ENCODE data around the gene LAMB3. TPM values are rescaled to one million over a fixed set of nuclear protein-coding genes. Genes with fewer than 3 reads are reported as not detected.

The LAMB3 gene
- total RNA-seq, 1 experiment from 2014 or later = 0.85 TPM

DNA sequence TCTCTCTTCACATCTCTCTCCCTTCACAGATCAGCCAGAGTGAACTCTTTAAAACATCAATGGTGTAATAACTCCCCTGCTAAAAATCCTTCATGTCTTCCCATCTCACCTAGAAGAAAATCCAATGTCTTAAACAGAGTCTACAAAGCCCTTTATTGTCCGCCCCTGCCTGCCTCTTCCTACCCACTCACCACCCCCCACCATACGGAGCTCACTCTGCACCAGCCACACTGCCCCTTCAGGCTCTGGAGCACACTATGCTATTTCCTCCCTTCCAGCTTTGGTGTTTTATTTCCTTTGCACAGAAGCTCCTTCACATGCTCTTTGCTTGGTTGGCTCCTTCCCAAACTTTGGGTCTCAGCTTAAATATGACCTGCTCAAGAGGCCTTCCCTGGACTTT is 58.5 kb downstream of the LAMB3 start:
- Mint-ChIP-seq H3K36me3 (no peaks in the 10 kb centered on the region), H3K9me3 (no peaks in the 10 kb centered on the region), H3K27ac (no peak overlapping the region), H3K4me3 (no peak overlapping the region), H3K27me3 (ENCODE audit: low read depth) (no peaks in the 10 kb centered on the region), H3K4me1 (no peaks in the 10 kb centered on the region)
- POLR2A ChIA-PET = no interaction called here
- CTCF ChIA-PET = interaction anchor here (0.5 to 5.2 kb wide), 9 partner anchors 10 to 213 kb away, joined by 3 to 76 read pairs (median 4); partner anchors contain the start of gene CAMK1G
- TF ChIP-seq, protein P1, sequence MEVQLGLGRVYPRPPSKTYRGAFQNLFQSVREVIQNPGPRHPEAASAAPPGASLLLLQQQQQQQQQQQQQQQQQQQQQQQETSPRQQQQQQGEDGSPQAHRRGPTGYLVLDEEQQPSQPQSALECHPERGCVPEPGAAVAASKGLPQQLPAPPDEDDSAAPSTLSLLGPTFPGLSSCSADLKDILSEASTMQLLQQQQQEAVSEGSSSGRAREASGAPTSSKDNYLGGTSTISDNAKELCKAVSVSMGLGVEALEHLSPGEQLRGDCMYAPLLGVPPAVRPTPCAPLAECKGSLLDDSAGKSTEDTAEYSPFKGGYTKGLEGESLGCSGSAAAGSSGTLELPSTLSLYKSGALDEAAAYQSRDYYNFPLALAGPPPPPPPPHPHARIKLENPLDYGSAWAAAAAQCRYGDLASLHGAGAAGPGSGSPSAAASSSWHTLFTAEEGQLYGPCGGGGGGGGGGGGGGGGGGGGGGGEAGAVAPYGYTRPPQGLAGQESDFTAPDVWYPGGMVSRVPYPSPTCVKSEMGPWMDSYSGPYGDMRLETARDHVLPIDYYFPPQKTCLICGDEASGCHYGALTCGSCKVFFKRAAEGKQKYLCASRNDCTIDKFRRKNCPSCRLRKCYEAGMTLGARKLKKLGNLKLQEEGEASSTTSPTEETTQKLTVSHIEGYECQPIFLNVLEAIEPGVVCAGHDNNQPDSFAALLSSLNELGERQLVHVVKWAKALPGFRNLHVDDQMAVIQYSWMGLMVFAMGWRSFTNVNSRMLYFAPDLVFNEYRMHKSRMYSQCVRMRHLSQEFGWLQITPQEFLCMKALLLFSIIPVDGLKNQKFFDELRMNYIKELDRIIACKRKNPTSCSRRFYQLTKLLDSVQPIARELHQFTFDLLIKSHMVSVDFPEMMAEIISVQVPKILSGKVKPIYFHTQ (CRISPR knock-in tag; IDR thresholded peaks at IDR 0.05) = no peak
- DNase-seq (ENCODE audit: low spot score) = no peak
- ATAC-seq = peak; percentile 25; the same call in 1 of the 2 replicates

DNA sequence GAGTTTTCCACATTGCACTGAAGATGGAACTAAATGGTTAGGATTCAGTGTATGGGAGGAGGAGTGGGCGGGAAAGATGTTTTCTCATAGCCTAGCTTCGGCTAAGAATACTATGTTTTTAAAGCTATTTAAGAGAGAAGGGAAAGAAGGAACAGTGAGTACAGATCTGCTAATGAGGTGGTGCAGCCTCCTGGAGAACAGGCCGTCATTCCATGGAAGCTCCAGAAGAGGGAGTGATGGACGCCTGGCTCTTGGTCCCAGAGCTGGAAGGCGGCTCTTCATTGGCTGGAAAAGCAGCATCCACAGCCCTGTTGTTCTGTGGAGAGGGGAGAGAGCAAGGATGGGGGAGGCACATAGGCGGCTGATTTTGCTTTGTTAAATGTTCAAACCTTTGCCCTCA is 61.8 kb downstream of the LAMB3 start:
- Mint-ChIP-seq H3K36me3 (no peaks in the 10 kb centered on the region), H3K4me1 (no peaks in the 10 kb centered on the region; the same call in 1 of the 2 replicates), H3K27me3 (ENCODE audit: low read depth) (no peaks in the 10 kb centered on the region; the same call in 1 of the 2 replicates), H3K4me3 (no peak overlapping the region), H3K9me3 (peaks cover 6% of the 10 kb centered on the region), H3K27ac (no peak overlapping the region)
- DNase-seq (ENCODE audit: low spot score) (peak; percentile 54), ATAC-seq (peak; percentile 94)
- POLR2A ChIA-PET = interaction anchor here (0.7 kb wide), 1 partner anchor 83 kb away, joined by 3 read pairs; no protein-coding TSS in a partner anchor
- TF ChIP-seq, protein P2, sequence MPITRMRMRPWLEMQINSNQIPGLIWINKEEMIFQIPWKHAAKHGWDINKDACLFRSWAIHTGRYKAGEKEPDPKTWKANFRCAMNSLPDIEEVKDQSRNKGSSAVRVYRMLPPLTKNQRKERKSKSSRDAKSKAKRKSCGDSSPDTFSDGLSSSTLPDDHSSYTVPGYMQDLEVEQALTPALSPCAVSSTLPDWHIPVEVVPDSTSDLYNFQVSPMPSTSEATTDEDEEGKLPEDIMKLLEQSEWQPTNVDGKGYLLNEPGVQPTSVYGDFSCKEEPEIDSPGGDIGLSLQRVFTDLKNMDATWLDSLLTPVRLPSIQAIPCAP (CRISPR knock-in tag; IDR thresholded peaks at IDR 0.05) = no peak
- TF ChIP-seq, protein P3, sequence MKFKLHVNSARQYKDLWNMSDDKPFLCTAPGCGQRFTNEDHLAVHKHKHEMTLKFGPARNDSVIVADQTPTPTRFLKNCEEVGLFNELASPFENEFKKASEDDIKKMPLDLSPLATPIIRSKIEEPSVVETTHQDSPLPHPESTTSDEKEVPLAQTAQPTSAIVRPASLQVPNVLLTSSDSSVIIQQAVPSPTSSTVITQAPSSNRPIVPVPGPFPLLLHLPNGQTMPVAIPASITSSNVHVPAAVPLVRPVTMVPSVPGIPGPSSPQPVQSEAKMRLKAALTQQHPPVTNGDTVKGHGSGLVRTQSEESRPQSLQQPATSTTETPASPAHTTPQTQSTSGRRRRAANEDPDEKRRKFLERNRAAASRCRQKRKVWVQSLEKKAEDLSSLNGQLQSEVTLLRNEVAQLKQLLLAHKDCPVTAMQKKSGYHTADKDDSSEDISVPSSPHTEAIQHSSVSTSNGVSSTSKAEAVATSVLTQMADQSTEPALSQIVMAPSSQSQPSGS (CRISPR knock-in tag; IDR thresholded peaks at IDR 0.05; ENCODE audit: borderline replicate concordance, low read depth) = no peak
- CTCF ChIA-PET = interaction anchor here (0.5 to 5.2 kb wide), 29 partner anchors 10 to 250 kb away, joined by 3 to 76 read pairs (median 4); partner anchors contain the start of genes G0S2 and LAMB3

DNA sequence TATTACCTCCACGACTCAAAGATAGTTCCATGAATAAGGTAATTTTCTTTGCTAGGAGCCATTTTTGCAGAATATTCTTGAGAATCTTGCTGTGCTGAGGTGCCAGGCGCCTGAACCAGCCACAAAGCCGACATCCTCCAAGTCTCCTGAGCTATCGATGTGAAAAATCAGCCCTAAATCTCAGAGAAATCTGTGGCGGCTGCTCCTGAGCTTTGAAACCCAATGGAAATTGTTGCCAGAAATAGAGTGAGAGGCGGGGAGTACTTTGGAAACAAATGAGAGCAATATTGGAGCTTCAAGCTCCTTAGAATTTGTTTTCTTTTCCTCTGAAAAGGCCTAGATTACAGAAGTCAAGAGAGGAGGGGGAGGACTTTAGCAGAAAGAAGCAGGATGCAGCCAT is 62.4 kb downstream of the LAMB3 start:
- DNase-seq (ENCODE audit: low spot score) = no peak
- Mint-ChIP-seq H3K9me3 (peaks cover 6% of the 10 kb centered on the region), H3K27me3 (ENCODE audit: low read depth) (no peaks in the 10 kb centered on the region; the same call in 1 of the 2 replicates), H3K4me3 (no peak overlapping the region), H3K36me3 (no peaks in the 10 kb centered on the region), H3K27ac (no peak overlapping the region), H3K4me1 (no peaks in the 10 kb centered on the region; the same call in 1 of the 2 replicates)
- POLR2A ChIA-PET = interaction anchor here (0.7 kb wide), 2 partner anchors 28 to 83 kb away, joined by 3 read pairs; no protein-coding TSS in a partner anchor
- ATAC-seq = no peak
- CTCF ChIA-PET = interaction anchor here (0.5 to 5.2 kb wide), 26 partner anchors 10 to 1338 kb away, joined by 3 to 76 read pairs (median 4); partner anchors contain the start of genes G0S2 and LAMB3
- TF ChIP-seq FOXJ3 (CRISPR knock-in tag; IDR thresholded peaks at IDR 0.05; ENCODE audit: borderline replicate concordance) = no peak
- TF ChIP-seq, protein P4, sequence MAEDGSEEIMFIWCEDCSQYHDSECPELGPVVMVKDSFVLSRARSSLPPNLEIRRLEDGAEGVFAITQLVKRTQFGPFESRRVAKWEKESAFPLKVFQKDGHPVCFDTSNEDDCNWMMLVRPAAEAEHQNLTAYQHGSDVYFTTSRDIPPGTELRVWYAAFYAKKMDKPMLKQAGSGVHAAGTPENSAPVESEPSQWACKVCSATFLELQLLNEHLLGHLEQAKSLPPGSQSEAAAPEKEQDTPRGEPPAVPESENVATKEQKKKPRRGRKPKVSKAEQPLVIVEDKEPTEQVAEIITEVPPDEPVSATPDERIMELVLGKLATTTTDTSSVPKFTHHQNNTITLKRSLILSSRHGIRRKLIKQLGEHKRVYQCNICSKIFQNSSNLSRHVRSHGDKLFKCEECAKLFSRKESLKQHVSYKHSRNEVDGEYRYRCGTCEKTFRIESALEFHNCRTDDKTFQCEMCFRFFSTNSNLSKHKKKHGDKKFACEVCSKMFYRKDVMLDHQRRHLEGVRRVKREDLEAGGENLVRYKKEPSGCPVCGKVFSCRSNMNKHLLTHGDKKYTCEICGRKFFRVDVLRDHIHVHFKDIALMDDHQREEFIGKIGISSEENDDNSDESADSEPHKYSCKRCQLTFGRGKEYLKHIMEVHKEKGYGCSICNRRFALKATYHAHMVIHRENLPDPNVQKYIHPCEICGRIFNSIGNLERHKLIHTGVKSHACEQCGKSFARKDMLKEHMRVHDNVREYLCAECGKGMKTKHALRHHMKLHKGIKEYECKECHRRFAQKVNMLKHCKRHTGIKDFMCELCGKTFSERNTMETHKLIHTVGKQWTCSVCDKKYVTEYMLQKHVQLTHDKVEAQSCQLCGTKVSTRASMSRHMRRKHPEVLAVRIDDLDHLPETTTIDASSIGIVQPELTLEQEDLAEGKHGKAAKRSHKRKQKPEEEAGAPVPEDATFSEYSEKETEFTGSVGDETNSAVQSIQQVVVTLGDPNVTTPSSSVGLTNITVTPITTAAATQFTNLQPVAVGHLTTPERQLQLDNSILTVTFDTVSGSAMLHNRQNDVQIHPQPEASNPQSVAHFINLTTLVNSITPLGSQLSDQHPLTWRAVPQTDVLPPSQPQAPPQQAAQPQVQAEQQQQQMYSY (CRISPR knock-in tag; IDR thresholded peaks at IDR 0.05) = no peak
- TF ChIP-seq CREM (CRISPR knock-in tag; IDR thresholded peaks at IDR 0.05) = no peak
- TF ChIP-seq ZNF416 (CRISPR knock-in tag; IDR thresholded peaks at IDR 0.05) = no peak
- TF ChIP-seq, protein P5, sequence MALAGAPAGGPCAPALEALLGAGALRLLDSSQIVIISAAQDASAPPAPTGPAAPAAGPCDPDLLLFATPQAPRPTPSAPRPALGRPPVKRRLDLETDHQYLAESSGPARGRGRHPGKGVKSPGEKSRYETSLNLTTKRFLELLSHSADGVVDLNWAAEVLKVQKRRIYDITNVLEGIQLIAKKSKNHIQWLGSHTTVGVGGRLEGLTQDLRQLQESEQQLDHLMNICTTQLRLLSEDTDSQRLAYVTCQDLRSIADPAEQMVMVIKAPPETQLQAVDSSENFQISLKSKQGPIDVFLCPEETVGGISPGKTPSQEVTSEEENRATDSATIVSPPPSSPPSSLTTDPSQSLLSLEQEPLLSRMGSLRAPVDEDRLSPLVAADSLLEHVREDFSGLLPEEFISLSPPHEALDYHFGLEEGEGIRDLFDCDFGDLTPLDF (CRISPR knock-in tag; IDR thresholded peaks at IDR 0.05) = no peak
- TF ChIP-seq, protein P6, sequence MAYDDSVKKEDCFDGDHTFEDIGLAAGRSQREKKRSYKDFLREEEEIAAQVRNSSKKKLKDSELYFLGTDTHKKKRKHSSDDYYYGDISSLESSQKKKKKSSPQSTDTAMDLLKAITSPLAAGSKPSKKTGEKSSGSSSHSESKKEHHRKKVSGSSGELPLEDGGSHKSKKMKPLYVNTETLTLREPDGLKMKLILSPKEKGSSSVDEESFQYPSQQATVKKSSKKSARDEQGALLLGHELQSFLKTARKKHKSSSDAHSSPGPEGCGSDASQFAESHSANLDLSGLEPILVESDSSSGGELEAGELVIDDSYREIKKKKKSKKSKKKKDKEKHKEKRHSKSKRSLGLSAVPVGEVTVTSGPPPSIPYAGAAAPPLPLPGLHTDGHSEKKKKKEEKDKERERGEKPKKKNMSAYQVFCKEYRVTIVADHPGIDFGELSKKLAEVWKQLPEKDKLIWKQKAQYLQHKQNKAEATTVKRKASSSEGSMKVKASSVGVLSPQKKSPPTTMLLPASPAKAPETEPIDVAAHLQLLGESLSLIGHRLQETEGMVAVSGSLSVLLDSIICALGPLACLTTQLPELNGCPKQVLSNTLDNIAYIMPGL (CRISPR knock-in tag; IDR thresholded peaks at IDR 0.05) = no peak
- TF ChIP-seq JUN (CRISPR knock-in tag; IDR thresholded peaks at IDR 0.05) = no peak
- TF ChIP-seq, protein P7, sequence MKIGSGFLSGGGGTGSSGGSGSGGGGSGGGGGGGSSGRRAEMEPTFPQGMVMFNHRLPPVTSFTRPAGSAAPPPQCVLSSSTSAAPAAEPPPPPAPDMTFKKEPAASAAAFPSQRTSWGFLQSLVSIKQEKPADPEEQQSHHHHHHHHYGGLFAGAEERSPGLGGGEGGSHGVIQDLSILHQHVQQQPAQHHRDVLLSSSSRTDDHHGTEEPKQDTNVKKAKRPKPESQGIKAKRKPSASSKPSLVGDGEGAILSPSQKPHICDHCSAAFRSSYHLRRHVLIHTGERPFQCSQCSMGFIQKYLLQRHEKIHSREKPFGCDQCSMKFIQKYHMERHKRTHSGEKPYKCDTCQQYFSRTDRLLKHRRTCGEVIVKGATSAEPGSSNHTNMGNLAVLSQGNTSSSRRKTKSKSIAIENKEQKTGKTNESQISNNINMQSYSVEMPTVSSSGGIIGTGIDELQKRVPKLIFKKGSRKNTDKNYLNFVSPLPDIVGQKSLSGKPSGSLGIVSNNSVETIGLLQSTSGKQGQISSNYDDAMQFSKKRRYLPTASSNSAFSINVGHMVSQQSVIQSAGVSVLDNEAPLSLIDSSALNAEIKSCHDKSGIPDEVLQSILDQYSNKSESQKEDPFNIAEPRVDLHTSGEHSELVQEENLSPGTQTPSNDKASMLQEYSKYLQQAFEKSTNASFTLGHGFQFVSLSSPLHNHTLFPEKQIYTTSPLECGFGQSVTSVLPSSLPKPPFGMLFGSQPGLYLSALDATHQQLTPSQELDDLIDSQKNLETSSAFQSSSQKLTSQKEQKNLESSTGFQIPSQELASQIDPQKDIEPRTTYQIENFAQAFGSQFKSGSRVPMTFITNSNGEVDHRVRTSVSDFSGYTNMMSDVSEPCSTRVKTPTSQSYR (CRISPR knock-in tag; IDR thresholded peaks at IDR 0.05) = no peak
- TF ChIP-seq, protein P8, sequence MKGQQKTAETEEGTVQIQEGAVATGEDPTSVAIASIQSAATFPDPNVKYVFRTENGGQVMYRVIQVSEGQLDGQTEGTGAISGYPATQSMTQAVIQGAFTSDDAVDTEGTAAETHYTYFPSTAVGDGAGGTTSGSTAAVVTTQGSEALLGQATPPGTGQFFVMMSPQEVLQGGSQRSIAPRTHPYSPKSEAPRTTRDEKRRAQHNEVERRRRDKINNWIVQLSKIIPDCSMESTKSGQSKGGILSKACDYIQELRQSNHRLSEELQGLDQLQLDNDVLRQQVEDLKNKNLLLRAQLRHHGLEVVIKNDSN (CRISPR knock-in tag; IDR thresholded peaks at IDR 0.05) = no peak
- TF ChIP-seq FOXK1 (CRISPR knock-in tag; IDR thresholded peaks at IDR 0.05) = no peak
